Measurements from ENCODE around the gene THSD8.
"Not testable (repeated sequence)": the region's sequence is repeated elsewhere in the genome, so short reads cannot be mapped to it uniquely, and the experiment has no call there.

- not testable (repeated sequence) for TF ChIP-seq CTCF (IDR thresholded peaks at IDR 0.05; ENCODE audit: low read depth, low read length, missing input control); HNF4G (IDR thresholded peaks at IDR 0.05); SP1 (IDR thresholded peaks at IDR 0.05)
Measured at GRCh38 chr19:12846613-12847012, 44.7 kb downstream of the THSD8 start.

All from liver (tissue), 3 donors.